Liver (tissue), 9 donors: Measurements from ENCODE around the gene INPP5A. TPM values are rescaled to one million over a fixed set of nuclear protein-coding genes. Genes with fewer than 3 reads are reported as not detected.

Source experiments
- DNase-seq: peaks from one replicate; pipeline ENCODE4 v3.0.0-alpha.2; 2017; ENCODE audit warnings: low spot score
- H3K27ac ChIP-seq, 2 donors: one replicate each; pipeline ENCODE4 v1.7.0; 2013; ENCODE audit warnings: inconsistent platforms in 2 of 2, low read length in 2 of 2, control low read depth in 1 of 2, low read depth in 1 of 2, mild to moderate bottlenecking in 1 of 2
- H3K27me3 ChIP-seq, 4 donors: one replicate each; pipeline versions ENCODE4 v1.6.1 to v1.7.0; 2013; ENCODE audit warnings: low read length in 3 of 4, inconsistent platforms in 1 of 4, mild to moderate bottlenecking in 1 of 4, moderate library complexity in 1 of 4; ENCODE audit not compliant: control insufficient read depth in 4 of 4, insufficient read depth in 4 of 4
- H3K36me3 ChIP-seq, 4 donors: one replicate each; pipeline versions ENCODE4 v1.6.1 to v1.7.0; 2013; ENCODE audit warnings: low read length in 3 of 4, mild to moderate bottlenecking in 3 of 4, low read depth in 1 of 4, moderate library complexity in 1 of 4; ENCODE audit not compliant: control insufficient read depth in 4 of 4, insufficient read depth in 3 of 4
- H3K4me1 ChIP-seq, 4 donors: one replicate each; pipeline versions ENCODE4 v1.6.1 to v1.7.0; 2013; ENCODE audit warnings: low read length in 3 of 4, mild to moderate bottlenecking in 3 of 4, moderate library complexity in 1 of 4; ENCODE audit not compliant: control insufficient read depth in 4 of 4, insufficient read depth in 4 of 4
- H3K4me3 ChIP-seq, 3 donors: one replicate each; pipeline versions ENCODE4 v1.6.1 to v1.7.0; 2013; ENCODE audit warnings: low read length in 3 of 3, control low read depth in 1 of 3, low read depth in 1 of 3, mild to moderate bottlenecking in 1 of 3
- H3K9ac ChIP-seq, 2 donors: one replicate each; pipeline ENCODE4 v1.7.0; 2013; ENCODE audit warnings: low read length in 2 of 2, mild to moderate bottlenecking in 2 of 2, moderate library complexity in 2 of 2, control low read depth in 1 of 2, low read depth in 1 of 2
- H3K9me3 ChIP-seq, 4 donors: one replicate each; pipeline versions ENCODE4 v1.6.1 to v1.7.0; 2013; ENCODE audit warnings: low read length in 3 of 4; ENCODE audit not compliant: control insufficient read depth in 4 of 4
- EGR1 ChIP-seq, 2 donors: IDR thresholded peaks; 2 replicates each; pipeline ENCODE4 v1.6.1; 2016 to 2018; ENCODE audit warnings: antibody characterized with exemption in 2 of 2, low read depth in 2 of 2
- FOXA1 ChIP-seq: IDR thresholded peaks from 2 replicates; pipeline ENCODE4 v1.6.1; 2016; ENCODE audit warnings: antibody characterized with exemption
- FOXA2 ChIP-seq: IDR thresholded peaks from 2 replicates; pipeline ENCODE4 v1.6.1; 2016; ENCODE audit warnings: antibody characterized with exemption
- GABPA ChIP-seq, 2 donors: IDR thresholded peaks in 1 of 2; conservative IDR thresholded peaks in 1 of 2; 2 replicates each; pipeline ENCODE4 v1.6.1; 2016; ENCODE audit warnings: antibody characterized with exemption in 2 of 2, mild to moderate bottlenecking in 1 of 2, moderate library complexity in 1 of 2
- HNF4A ChIP-seq, 2 donors: conservative IDR thresholded peaks; 2 replicates each; pipeline ENCODE4 v1.6.1; 2016; ENCODE audit warnings: antibody characterized with exemption in 2 of 2, mild to moderate bottlenecking in 2 of 2
- HNF4G ChIP-seq: IDR thresholded peaks from 2 replicates; pipeline ENCODE4 v1.6.1; 2016; ENCODE audit warnings: antibody characterized with exemption
- JUND ChIP-seq, 2 donors: IDR thresholded peaks; 2 replicates each; pipeline ENCODE4 v1.6.1; 2016; ENCODE audit warnings: antibody characterized with exemption in 2 of 2
- NR2F2 ChIP-seq: IDR thresholded peaks from 2 replicates; pipeline ENCODE4 v1.6.1; 2016; ENCODE audit warnings: antibody characterized with exemption
- RAD21 ChIP-seq, 2 donors: IDR thresholded peaks; 2 replicates each; pipeline ENCODE4 v1.6.1; 2016; ENCODE audit warnings: antibody characterized with exemption in 2 of 2, mild to moderate bottlenecking in 2 of 2
- REST ChIP-seq: IDR thresholded peaks from 2 replicates; pipeline ENCODE4 v1.6.1; 2016; ENCODE audit warnings: antibody characterized with exemption, mild to moderate bottlenecking
- RXRA ChIP-seq, 2 donors: IDR thresholded peaks; 2 replicates each; pipeline ENCODE4 v1.6.1; 2017 to 2018; ENCODE audit warnings: antibody characterized with exemption in 2 of 2, mild to moderate bottlenecking in 1 of 2
- SP1 ChIP-seq: IDR thresholded peaks from 2 replicates; pipeline ENCODE4 v1.6.1; 2018; ENCODE audit warnings: antibody characterized with exemption, mild to moderate bottlenecking
- TAF1 ChIP-seq: conservative IDR thresholded peaks from 2 replicates; pipeline ENCODE4 v1.6.1; 2016; ENCODE audit warnings: antibody characterized with exemption, mild to moderate bottlenecking
- YY1 ChIP-seq: IDR thresholded peaks from 2 replicates; pipeline ENCODE4 v1.6.1; 2016; ENCODE audit warnings: antibody characterized with exemption, mild to moderate bottlenecking
- ZBTB33 ChIP-seq: IDR thresholded peaks from 2 replicates; pipeline ENCODE4 v1.6.1; 2016; ENCODE audit warnings: antibody characterized with exemption
- WGBS: extraction: QIAGEN DNeasy Blood & Tissue Kit; methylation state at CpG from one replicate; pipeline ENCODE4 v1.1.7; 2013; 5-methylcytosine and 5-hydroxymethylcytosine counted together
- polyA plus RNA-seq, 2 donors: library from polyadenylated mRNA; stranded (reverse) in 1 of 2; unstranded in 1 of 2; fragments of 200-250 nt in 1 of 2; fragments of >200 nt in 1 of 2; fragmentation: Nextera tagmentation in 1 of 2; extraction: Ambion mirVana in 1 of 2; gene quantifications; one replicate each; pipeline versions ENCODE4 v1.2.1 to v1.2.3, GENCODE V29; 2013 to 2015
- total RNA-seq, 2 donors: library from RNA; depleted of rRNA; stranded (reverse); fragments of >200 nt; gene quantifications; one replicate each; pipeline ENCODE4 v1.2.3, GENCODE V29; 2014
- TF ChIP-seq, protein P1 (sequence below): IDR thresholded peaks from 2 replicates; pipeline ENCODE4 v1.6.1; 2016; ENCODE audit warnings: antibody characterized with exemption
- TF ChIP-seq, protein P2 (sequence below): fragments of 150-350 bp; IDR thresholded peaks from 2 replicates; pipeline ENCODE4 v1.5.1; 2017; ENCODE audit warnings: improper control_type of control experiment, low read depth, low read length; ENCODE audit not compliant: missing input control
- donor health status: healthy.
- donor health status: healthy.
- donor health status: healthy.
- donor health status: healthy.
- donor health status: healthy.

Gene INPP5A
- total and polyA plus RNA-seq, 4 donors: 4.3 to 26.5 (median 10.9) TPM

- no peaks in the 10 kb centered on the region for H3K36me3 ChIP-seq
- DNase-seq: no peak
- 97% methylated on average over 2 of the region's 2 CpGs for WGBS
- no peak overlapping the region for H3K9ac ChIP-seq
- no peaks in the 10 kb centered on the region for H3K4me1 ChIP-seq
- H3K27ac ChIP-seq: no peak overlapping the region
- H3K9me3 ChIP-seq: peaks cover 0 to 2% (median under 1%) of the 10 kb centered on the region in 4 donors
- H3K4me3 ChIP-seq: no peak overlapping the region
- no peak for TF ChIP-seq HNF4A (conservative IDR thresholded peaks at IDR 0.05)
- TF ChIP-seq FOXA1: no peak
- TF ChIP-seq NR2F2: no peak
- no peak for TF ChIP-seq SP1
- no peak for TF ChIP-seq GABPA (IDR thresholded peaks at IDR 0.05 in 1 of 2, conservative IDR thresholded peaks at IDR 0.05 in 1 of 2)
- TF ChIP-seq REST: no peak
- no peak for TF ChIP-seq RXRA (IDR thresholded peaks at IDR 0.05)
- TF ChIP-seq ZBTB33: no peak
- TF ChIP-seq, protein P1, sequence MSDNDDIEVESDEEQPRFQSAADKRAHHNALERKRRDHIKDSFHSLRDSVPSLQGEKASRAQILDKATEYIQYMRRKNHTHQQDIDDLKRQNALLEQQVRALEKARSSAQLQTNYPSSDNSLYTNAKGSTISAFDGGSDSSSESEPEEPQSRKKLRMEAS: no peak
- no peak for TF ChIP-seq HNF4G
- no peak for TF ChIP-seq YY1
- no peak for TF ChIP-seq FOXA2
- TF ChIP-seq RAD21 (IDR thresholded peaks at IDR 0.05): no peak
- no peak for TF ChIP-seq EGR1 (IDR thresholded peaks at IDR 0.05; ENCODE audit: low read depth in 2 of 2)
- TF ChIP-seq TAF1: no peak
- no peak for TF ChIP-seq JUND (IDR thresholded peaks at IDR 0.05)
- TF ChIP-seq, protein P2, sequence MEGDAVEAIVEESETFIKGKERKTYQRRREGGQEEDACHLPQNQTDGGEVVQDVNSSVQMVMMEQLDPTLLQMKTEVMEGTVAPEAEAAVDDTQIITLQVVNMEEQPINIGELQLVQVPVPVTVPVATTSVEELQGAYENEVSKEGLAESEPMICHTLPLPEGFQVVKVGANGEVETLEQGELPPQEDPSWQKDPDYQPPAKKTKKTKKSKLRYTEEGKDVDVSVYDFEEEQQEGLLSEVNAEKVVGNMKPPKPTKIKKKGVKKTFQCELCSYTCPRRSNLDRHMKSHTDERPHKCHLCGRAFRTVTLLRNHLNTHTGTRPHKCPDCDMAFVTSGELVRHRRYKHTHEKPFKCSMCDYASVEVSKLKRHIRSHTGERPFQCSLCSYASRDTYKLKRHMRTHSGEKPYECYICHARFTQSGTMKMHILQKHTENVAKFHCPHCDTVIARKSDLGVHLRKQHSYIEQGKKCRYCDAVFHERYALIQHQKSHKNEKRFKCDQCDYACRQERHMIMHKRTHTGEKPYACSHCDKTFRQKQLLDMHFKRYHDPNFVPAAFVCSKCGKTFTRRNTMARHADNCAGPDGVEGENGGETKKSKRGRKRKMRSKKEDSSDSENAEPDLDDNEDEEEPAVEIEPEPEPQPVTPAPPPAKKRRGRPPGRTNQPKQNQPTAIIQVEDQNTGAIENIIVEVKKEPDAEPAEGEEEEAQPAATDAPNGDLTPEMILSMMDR: no peak
- no peaks in the 10 kb centered on the region for H3K27me3 ChIP-seq
These were observed 82.3 kb downstream of the INPP5A start for GRCh38 chr10:132619927-132620326.
